Activated T-helper 1 cell treated with anti-CD3 and anti-CD28 coated beads, Interleukin-12 subunit alpha, Interleukin-12 subunit beta, Interleukin-2, Interleukin-4 antibody, amounts not matched to agents 30 ng/mL and 10 ng/mL and 1 ng/mL, durations not matched to agents 14 hours and 24 hours and 36 hours (primary cell): ENCODE data around the gene DACH1. TPM values are rescaled to one million over a fixed set of nuclear protein-coding genes. Genes with fewer than 3 reads are reported as not detected.

ENCODE experiments used
- DNase-seq: peaks from one replicate; pipeline ENCODE4 v3.0.0; 2021; ENCODE audit warnings: low spot score
- H3K27ac Mint-ChIP-seq: one replicate; pipeline ENCODE4 v1.8.0; 2021; ENCODE audit warnings: mild to moderate bottlenecking, mixed read lengths
- H3K27me3 Mint-ChIP-seq: one replicate; pipeline ENCODE4 v1.8.0; 2022; ENCODE audit warnings: mild to moderate bottlenecking, moderate library complexity, mixed read lengths; ENCODE audit not compliant: insufficient read depth
- H3K36me3 Mint-ChIP-seq: one replicate; pipeline ENCODE4 v1.8.0; 2021; ENCODE audit warnings: low read depth, mixed read lengths
- H3K4me1 Mint-ChIP-seq: one replicate; pipeline ENCODE4 v1.8.0; 2021; ENCODE audit warnings: low read depth, mixed read lengths
- H3K4me3 Mint-ChIP-seq: one replicate; pipeline ENCODE4 v1.8.0; 2021; ENCODE audit warnings: mild to moderate bottlenecking, moderate library complexity, mixed read lengths
- H3K9me3 Mint-ChIP-seq: one replicate; pipeline ENCODE4 v1.8.0; 2021; ENCODE audit warnings: mixed read lengths
- intact Hi-C: fragments of 100-400 bp; cut with micrococcal nuclease; formaldehyde crosslinking; loops from one replicate; pipeline ENCODE4 v1.15.1; 2024
- total RNA-seq: library from RNA; stranded (reverse); gene quantifications from 2 replicates; pipeline ENCODE4 v1.2.3, GENCODE V29; 2022

Gene DACH1
- total RNA-seq, 1 donor from 2014 or later: not detected

DNA sequence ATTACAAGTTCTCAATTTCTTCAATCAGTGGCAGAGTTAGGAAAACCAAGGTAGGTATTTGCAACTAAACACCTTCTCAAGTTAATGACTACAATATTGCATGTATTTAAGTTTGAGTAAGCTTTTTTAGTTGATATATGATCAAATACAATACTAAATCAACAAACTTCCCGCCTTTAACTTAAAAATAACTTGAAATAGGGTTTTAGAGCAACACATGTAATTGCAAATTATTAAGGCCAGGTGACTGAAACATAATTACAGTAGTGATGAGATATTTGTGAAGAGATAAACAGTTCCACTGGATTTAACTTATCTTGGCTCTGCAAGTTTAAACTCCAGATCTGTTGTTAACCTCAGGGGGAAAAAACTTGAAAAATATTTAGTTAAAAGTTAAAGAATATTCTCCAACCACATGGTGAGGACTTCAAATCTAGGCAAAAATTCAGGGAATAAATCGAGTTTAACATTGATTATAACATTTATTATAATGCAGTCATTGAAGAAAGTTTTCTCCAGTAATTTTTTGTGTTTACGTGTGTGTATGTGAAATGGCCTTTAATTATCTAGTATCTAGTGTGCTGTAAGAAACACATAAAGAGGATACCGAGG lies 3.6 kb downstream of the DACH1 start:
- no peaks in the 10 kb centered on the region for H3K36me3 Mint-ChIP-seq
- no peak overlapping the region for H3K4me3 Mint-ChIP-seq
- H3K27ac Mint-ChIP-seq: no peak overlapping the region
- H3K27me3 Mint-ChIP-seq: peaks cover 56% of the 10 kb centered on the region
- intact Hi-C loops: no loop called here
- H3K9me3 Mint-ChIP-seq: no peaks in the 10 kb centered on the region
- H3K4me1 Mint-ChIP-seq: peaks cover 19% of the 10 kb centered on the region
- DNase-seq: no peak

DNA sequence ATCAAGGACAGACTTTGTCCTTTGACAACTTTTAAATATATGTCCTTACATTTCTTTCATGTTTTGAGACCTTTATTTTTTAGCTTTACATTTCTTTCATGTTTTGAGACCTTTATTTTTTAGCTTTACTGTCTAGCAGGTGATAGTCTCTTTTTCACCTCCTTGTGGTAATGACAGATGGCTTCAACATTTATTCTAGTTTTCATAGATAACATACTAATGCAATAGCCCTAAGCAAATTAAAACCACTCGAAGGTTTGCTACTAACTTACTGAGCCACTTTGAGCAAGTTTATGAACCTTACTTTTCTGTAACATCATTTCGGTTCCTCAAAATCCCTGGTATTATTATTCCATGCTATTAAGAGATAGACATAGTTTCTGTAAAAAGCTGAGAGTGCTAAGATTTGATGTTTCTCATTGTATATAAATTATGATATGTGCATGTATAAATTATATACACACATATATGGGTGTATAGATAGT lies 4.5 kb downstream of the DACH1 start:
- intact Hi-C loops: no loop called here
- Mint-ChIP-seq H3K4me3 (no peak overlapping the region), H3K36me3 (no peaks in the 10 kb centered on the region), H3K27me3 (peaks cover 51% of the 10 kb centered on the region), H3K27ac (no peak overlapping the region), H3K9me3 (no peaks in the 10 kb centered on the region), H3K4me1 (peaks cover 19% of the 10 kb centered on the region)
- no peak for DNase-seq

DNA sequence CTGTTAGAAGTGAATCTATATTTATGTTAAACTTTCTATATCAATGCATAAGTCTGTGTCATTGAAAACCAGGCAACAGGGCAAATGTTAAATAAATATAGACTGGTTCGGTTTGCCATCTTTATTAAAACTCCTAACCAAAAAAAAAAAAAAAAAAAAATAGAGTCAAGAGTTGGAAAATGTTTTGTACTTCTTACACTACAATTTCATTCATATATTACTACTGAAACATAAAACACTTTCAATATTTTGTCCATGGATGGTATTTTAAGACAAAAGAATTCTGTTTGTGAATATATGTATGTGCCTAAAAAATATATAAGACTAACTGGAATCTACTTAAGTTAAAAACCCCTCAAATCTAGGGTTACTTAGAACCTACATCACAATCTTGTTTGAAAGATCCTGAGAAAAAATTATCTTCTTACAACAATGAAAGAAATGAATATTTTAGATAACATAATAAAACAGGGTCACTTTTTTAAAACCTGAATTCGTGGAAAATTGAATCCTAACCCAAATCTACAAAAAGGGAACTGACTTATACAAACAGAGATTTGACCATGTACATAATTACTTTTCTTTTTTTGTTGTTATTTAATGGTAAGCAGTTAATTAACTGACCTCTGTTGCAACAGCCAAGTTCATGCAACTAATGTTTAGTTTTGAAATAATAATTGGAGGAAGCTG lies 5.1 kb downstream of the DACH1 start:
- H3K36me3 Mint-ChIP-seq: no peaks in the 10 kb centered on the region
- H3K4me1 Mint-ChIP-seq: peaks cover 15% of the 10 kb centered on the region
- H3K4me3 Mint-ChIP-seq: no peak overlapping the region
- no peaks in the 10 kb centered on the region for H3K9me3 Mint-ChIP-seq
- H3K27ac Mint-ChIP-seq: no peak overlapping the region
- DNase-seq: no peak
- intact Hi-C loops: no loop called here
- peaks cover 45% of the 10 kb centered on the region for H3K27me3 Mint-ChIP-seq

DNA sequence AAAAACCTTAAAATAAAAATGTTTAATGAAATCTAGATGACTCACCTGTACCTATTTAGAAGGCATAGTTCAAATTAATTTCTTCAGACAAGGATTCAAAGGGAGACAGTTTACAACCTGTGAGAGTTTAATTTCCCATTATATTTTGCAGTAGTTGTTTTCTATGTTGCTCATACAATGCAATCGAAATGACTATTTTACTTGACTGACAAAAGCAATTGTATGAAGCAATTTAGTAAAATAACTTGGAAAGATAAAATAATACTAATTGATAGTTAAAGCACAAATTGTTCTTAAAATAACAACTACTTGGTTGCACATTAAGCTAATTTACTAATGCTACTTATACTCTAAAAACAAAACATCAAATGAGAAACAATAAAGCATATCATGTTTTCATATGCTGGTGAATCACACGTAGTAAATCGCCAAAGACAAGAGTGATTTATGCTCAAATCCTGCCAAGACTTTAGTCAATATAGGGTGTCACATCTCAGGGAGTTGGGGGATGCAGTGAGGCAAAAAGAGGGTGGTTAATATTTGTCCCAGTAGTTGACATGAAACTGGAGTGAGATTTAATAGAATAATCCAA lies 6.4 kb downstream of the DACH1 start:
- no peaks in the 10 kb centered on the region for H3K9me3 Mint-ChIP-seq
- DNase-seq: no peak
- no peak overlapping the region for H3K4me3 Mint-ChIP-seq
- intact Hi-C loops: no loop called here
- H3K27ac Mint-ChIP-seq: no peak overlapping the region
- peaks cover 40% of the 10 kb centered on the region for H3K27me3 Mint-ChIP-seq
- peaks cover 14% of the 10 kb centered on the region for H3K4me1 Mint-ChIP-seq
- H3K36me3 Mint-ChIP-seq: no peaks in the 10 kb centered on the region

DNA sequence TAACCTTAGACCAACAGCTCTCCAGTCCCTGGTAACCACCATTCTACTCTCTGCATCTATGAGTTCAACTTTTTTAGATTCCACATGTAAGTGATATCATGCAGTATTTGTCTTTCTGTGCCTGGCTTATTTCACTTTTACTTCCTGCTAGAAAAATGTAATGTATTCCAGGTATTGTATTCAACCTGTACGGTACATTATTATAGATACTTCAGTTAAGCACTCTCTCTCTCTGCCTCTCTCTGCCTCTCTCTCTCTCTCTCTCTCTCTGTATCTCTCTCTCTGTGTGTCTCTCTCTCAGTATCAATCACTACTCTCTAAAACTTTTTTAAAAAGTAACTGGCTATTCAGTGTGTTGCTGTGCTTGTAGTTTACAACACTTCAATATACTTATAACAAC lies 8.4 kb downstream of the DACH1 start:
- Mint-ChIP-seq H3K27me3 (peaks cover 23% of the 10 kb centered on the region), H3K4me1 (no peaks in the 10 kb centered on the region), H3K4me3 (no peak overlapping the region), H3K36me3 (no peaks in the 10 kb centered on the region), H3K27ac (no peak overlapping the region), H3K9me3 (no peaks in the 10 kb centered on the region)
- DNase-seq: no peak
- intact Hi-C loops: no loop called here

DNA sequence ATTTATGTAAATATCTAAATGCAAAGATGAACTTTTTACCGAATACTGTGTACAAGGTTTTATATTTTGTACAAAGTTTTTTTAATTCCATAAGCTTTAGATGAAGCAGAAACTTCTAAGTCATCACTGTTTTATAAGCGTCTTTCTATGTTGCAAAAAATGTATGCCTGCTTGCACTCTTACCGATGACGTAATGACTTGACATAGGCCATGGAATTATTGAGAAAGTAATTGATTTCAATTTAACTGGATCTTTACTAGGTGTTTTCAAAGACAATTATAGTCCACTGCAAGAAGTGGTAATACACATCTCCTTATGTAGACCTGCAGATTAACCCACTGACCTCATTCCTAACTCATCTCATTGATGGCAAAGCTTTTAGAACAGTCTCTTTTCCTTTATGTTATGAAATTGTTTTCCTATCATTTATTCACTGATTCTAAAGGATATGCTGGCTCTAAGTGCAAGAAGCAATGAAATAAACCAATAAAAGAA lies 10.4 kb downstream of the DACH1 start:
- no peaks in the 10 kb centered on the region for H3K9me3 Mint-ChIP-seq
- no peak for DNase-seq
- no peaks in the 10 kb centered on the region for H3K4me1 Mint-ChIP-seq
- H3K4me3 Mint-ChIP-seq: no peak overlapping the region
- peaks cover 9% of the 10 kb centered on the region for H3K27me3 Mint-ChIP-seq
- intact Hi-C loops: no loop called here
- H3K27ac Mint-ChIP-seq: no peak overlapping the region
- no peaks in the 10 kb centered on the region for H3K36me3 Mint-ChIP-seq

DNA sequence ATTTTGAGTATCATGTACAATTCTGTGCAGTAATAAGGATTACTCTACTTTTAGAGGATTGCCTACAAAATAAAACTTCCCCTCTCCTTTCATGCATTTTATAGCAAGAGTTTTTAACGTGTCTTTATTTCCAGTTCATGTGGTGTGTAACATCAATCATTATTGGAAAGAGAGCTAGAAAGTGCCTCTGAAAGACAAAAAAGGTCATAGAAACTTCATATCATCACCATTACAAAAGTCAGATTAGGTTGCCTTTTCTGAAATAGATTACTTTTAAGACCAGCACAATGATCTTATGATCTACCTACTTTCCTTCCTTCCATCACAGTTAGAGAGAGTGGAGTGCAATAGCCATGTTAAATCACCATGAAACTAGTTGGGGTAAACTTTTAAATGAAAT lies 12.6 kb downstream of the DACH1 start:
- Mint-ChIP-seq H3K4me1 (no peaks in the 10 kb centered on the region), H3K27ac (no peak overlapping the region), H3K9me3 (no peaks in the 10 kb centered on the region), H3K4me3 (no peak overlapping the region), H3K27me3 (peaks cover 6% of the 10 kb centered on the region), H3K36me3 (no peaks in the 10 kb centered on the region)
- intact Hi-C loops: no loop called here
- DNase-seq: no peak

DNA sequence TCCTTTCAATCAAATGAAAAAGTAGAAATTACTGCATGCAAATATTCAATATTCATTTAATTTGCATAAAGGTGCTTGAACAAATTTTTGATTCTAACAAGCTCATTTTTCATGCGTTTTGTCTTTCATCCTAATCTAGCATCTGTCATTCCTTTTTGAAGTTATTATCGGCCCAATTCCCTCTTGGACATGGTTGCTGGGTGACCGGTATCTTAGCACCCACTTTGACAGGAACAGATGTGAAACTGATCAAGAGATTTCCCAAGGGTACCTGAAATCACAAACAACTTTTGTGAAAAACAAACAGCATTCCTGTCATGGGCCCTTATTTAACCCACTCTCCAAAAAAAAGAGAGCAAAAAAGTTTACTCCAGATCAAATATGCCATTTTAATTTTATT lies 13.3 kb downstream of the DACH1 start:
- H3K36me3 Mint-ChIP-seq: no peaks in the 10 kb centered on the region

DNA sequence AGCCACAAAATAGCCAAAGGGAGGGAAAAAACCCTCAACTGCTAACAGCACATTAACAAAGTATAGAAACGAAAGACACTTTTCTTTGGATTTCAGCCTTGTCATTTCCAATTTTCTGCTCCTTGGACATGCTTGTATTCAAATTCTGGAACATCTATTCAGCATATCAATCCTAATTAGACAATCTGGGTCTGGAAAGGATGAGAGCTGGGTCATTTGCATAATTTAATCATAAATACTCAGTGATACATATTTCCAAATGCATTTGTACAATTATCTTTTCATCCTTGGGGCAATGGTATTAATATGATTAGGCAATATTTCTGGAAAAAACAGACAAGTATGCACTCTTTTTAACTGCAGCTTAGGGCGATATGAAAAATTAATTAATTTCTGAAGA lies 14.3 kb downstream of the DACH1 start:
- no peak overlapping the region for H3K4me3 Mint-ChIP-seq

More for the DNA sequence above, 13.3 kb downstream of the DACH1 start:
- intact Hi-C loops: no loop called here
- no peaks in the 10 kb centered on the region for H3K9me3 Mint-ChIP-seq
- H3K27me3 Mint-ChIP-seq: peaks cover 6% of the 10 kb centered on the region
- no peak for DNase-seq
- H3K4me1 Mint-ChIP-seq: no peaks in the 10 kb centered on the region
- no peak overlapping the region for H3K27ac Mint-ChIP-seq
- H3K4me3 Mint-ChIP-seq: no peak overlapping the region

DNA sequence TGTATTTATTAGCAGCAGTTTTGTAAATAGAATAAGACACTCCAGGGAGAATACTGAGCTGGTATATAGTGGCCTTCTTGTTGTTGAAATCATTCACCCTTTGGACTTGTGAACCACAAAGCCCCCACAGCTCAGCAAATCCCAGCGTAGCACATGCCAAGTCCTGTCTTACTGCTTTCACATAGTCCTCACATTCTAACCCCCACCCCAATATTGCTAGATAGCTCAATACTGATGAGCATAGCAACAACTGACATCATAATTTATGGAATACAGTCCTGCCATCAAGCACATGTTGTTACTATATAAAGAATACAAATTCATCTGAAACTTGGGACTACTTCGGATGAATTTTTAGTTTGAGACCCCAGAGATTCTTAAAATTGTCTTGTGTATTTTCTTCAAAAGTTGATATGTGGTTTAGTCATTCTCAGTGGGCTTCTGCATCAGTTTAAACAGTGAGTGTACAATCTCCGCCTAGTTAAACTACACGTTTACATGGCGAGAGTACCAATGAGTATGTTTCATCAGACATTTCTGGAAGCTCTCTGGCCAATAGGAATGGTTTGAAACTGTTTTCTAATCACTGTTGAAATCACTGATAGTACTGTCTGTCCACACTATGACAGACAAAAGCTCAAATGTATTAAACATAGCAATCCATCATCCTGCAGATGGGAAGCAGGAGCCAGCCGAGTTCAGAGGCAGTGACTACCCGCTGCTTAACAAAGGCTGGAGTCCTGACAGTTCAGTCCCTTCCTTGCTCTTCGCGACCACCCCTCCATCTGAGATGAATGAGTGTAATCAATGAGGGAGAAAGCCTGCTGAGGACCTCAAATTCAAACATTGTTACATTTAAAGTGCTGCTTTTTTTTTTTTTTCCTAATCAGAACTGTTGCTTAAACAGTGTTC lies 15.2 kb downstream of the DACH1 start:
- peaks cover 2% of the 10 kb centered on the region for H3K27me3 Mint-ChIP-seq

More for the DNA sequence above, 14.3 kb downstream of the DACH1 start:
- no peak for DNase-seq
- Mint-ChIP-seq H3K27me3 (peaks cover 2% of the 10 kb centered on the region), H3K4me1 (no peaks in the 10 kb centered on the region), H3K36me3 (no peaks in the 10 kb centered on the region), H3K27ac (no peak overlapping the region), H3K9me3 (no peaks in the 10 kb centered on the region)
- intact Hi-C loops: no loop called here

DNA sequence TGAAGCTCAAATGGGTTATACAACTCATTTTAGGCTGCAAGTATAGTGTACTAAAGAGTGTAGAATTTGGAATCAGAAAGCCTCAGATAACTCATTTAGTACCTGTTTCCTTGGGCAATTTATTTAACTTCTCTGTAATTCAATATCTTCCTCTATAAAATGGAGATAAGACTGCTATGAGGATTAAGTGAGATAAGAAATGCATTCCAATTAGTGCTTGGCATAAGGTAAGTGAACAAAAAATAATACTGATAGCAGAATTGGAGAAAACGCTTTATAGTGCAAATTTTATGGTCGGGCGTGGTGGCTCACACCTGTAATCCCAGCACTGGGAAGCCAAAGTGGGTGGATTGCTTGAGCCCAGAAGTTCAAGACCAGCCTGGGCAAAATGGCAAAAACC lies 25.0 kb downstream of the DACH1 start:
- DNase-seq: no peak
- Mint-ChIP-seq H3K4me3 (no peak overlapping the region), H3K9me3 (no peaks in the 10 kb centered on the region), H3K27me3 (no peaks in the 10 kb centered on the region), H3K4me1 (no peaks in the 10 kb centered on the region), H3K27ac (no peak overlapping the region), H3K36me3 (no peaks in the 10 kb centered on the region)
- intact Hi-C loops: no loop called here

More for the DNA sequence above, 15.2 kb downstream of the DACH1 start:
- H3K4me1 Mint-ChIP-seq: no peaks in the 10 kb centered on the region
- H3K27ac Mint-ChIP-seq: no peak overlapping the region
- H3K4me3 Mint-ChIP-seq: no peak overlapping the region
- H3K9me3 Mint-ChIP-seq: no peaks in the 10 kb centered on the region
- intact Hi-C loops: no loop called here
- no peaks in the 10 kb centered on the region for H3K36me3 Mint-ChIP-seq
- DNase-seq: no peak

DNA sequence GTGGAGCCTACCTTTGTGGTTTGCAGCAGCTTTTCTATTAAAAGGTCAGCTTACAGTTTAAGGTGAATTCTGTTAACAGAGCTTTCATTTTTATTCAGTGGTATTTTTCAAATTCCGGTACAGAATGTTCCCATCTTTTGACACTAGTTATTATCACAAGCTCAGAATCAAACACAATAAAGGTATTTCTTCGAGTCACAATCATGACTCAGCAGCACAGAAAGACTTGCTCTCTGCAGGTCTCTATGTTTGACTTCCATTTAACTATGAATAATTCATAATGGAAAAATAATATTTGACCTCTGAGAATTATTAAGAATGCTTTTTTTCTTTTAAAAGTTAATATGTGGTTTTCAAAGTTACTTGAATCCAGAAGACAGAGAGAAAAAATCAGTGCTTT lies 28.2 kb downstream of the DACH1 start:
- no peaks in the 10 kb centered on the region for H3K36me3 Mint-ChIP-seq
- no peak overlapping the region for H3K27ac Mint-ChIP-seq
- H3K4me3 Mint-ChIP-seq: no peak overlapping the region
- H3K4me1 Mint-ChIP-seq: no peaks in the 10 kb centered on the region
- intact Hi-C loops: no loop called here
- H3K9me3 Mint-ChIP-seq: peaks cover 3% of the 10 kb centered on the region
- no peak for DNase-seq
- H3K27me3 Mint-ChIP-seq: no peaks in the 10 kb centered on the region
